IMR-90 (cell line): ENCODE measurements around the gene SPRR3. TPM values are rescaled to one million over a fixed set of nuclear protein-coding genes. Genes with fewer than 3 reads are reported as not detected.

Experiments
- ATAC-seq: fragments of 200-7000 bp; cut with Tn5 transposase; 2 replicates; pipeline ENCODE4 v1.9.1; 2020; ENCODE audit warnings: low read depth, mild to moderate bottlenecking, moderate library complexity
- BruUV-seq: library from RNA; stranded (reverse); fragments of 400-500 nt; replicated peaks from 2 replicates; lab custom pipeline; 2021; lab: Mats Ljungman, UMichigan
- CTCF ChIA-PET: fragments of 300-600 bp; formaldehyde crosslinking; extraction: SDS; loops from one replicate; lab custom pipeline; 2021; ENCODE audit warnings: antibody characterized with exemption; lab: Yijun Ruan, JAX
- POLR2A ChIA-PET: fragments of 300-600 bp; sonication (Branson Sonifier 250); formaldehyde crosslinking; loops from one replicate; lab custom pipeline; 2022; ENCODE audit warnings: antibody characterized with exemption; ENCODE audit not compliant: unreplicated experiment; lab: Charles Lee
- DNase-seq: peaks from one replicate; pipeline ENCODE4 v3.0.0; 2013
- H2AFZ ChIP-seq: replicated peaks from 2 replicates; pipeline ENCODE3; 2013; ENCODE audit warnings: low read length, mild to moderate bottlenecking; ENCODE audit not compliant: poor library complexity
- H2AK5ac ChIP-seq: 2 replicates; pipeline ENCODE4 v1.6.1; 2013; ENCODE audit warnings: low read depth, low read length, inconsistent platforms
- H2AK9ac ChIP-seq: replicated peaks from 2 replicates; pipeline ENCODE3; 2013; ENCODE audit warnings: mild to moderate bottlenecking, low read depth, low read length, moderate library complexity; ENCODE audit not compliant: poor library complexity
- H2BK120ac ChIP-seq: 2 replicates; pipeline ENCODE4 v1.6.1; 2013; ENCODE audit warnings: low read depth, low read length, inconsistent platforms
- H2BK15ac ChIP-seq: 3 replicates; pipeline ENCODE4 v1.6.1; 2013; ENCODE audit warnings: low read depth, low read length, inconsistent platforms
- H2BK20ac ChIP-seq: 2 replicates; pipeline ENCODE4 v1.6.1; 2013; ENCODE audit warnings: low read depth, mild to moderate bottlenecking, inconsistent platforms, low read length, moderate library complexity
- H2BK5ac ChIP-seq: 2 replicates; pipeline ENCODE4 v1.6.1; 2013; ENCODE audit warnings: mild to moderate bottlenecking, low read depth, low read length, inconsistent platforms; ENCODE audit not compliant: poor library complexity, severe bottlenecking
- H3K14ac ChIP-seq: replicated peaks from 2 replicates; pipeline ENCODE4 v1.6.1; 2013; ENCODE audit warnings: low read depth, low read length, inconsistent platforms
- H3K18ac ChIP-seq: 2 replicates; pipeline ENCODE4 v1.6.1; 2013; ENCODE audit warnings: low read depth, low read length, control low read depth
- H3K23ac ChIP-seq: 2 replicates; pipeline ENCODE4 v1.6.1; 2013; ENCODE audit warnings: low read depth, low read length, inconsistent platforms
- H3K27ac ChIP-seq: 2 replicates; pipeline ENCODE4 v1.5.1; 2013; ENCODE audit warnings: mild to moderate bottlenecking, control low read depth, low read length; ENCODE audit not compliant: insufficient read depth
- H3K27me3 ChIP-seq: 2 replicates; pipeline ENCODE4 v1.6.1; 2013; ENCODE audit warnings: low read length; ENCODE audit not compliant: control insufficient read depth, insufficient read depth
- H3K36me3 ChIP-seq: 2 replicates; pipeline ENCODE4 v1.6.1; 2013; ENCODE audit warnings: low read length, mixed read lengths; ENCODE audit not compliant: control insufficient read depth, insufficient read depth
- H3K4ac ChIP-seq: 2 replicates; pipeline ENCODE4 v1.6.1; 2013; ENCODE audit warnings: low read depth, low read length, inconsistent platforms
- H3K4me1 ChIP-seq: 2 replicates; pipeline ENCODE4 v1.6.1; 2013; ENCODE audit warnings: low read length, mixed read lengths; ENCODE audit not compliant: control insufficient read depth, insufficient read depth
- H3K4me2 ChIP-seq: 2 replicates; pipeline ENCODE4 v1.6.1; 2013; ENCODE audit warnings: low read depth, mild to moderate bottlenecking, control low read depth, low read length, moderate library complexity
- H3K4me3 ChIP-seq: 2 replicates; pipeline ENCODE4 v1.5.1; 2013; ENCODE audit warnings: low read depth, mild to moderate bottlenecking, control low read depth, low read length, moderate library complexity; ENCODE audit not compliant: insufficient read depth
- H3K56ac ChIP-seq: 2 replicates; pipeline ENCODE4 v1.6.1; 2013; ENCODE audit warnings: low read length, inconsistent platforms; ENCODE audit not compliant: insufficient read depth; ENCODE audit errors: extremely low read depth
- H3K79me1 ChIP-seq, 2 experiments: 2 replicates each; pipeline ENCODE4 v1.6.1; 2013; ENCODE audit warnings: low read length in 2 of 2, inconsistent platforms in 1 of 2, low read depth in 1 of 2
- H3K9ac ChIP-seq: 2 replicates; pipeline ENCODE4 v1.6.1; 2013; ENCODE audit warnings: low read depth, low read length, control low read depth
- H3K9me1 ChIP-seq: 2 replicates; pipeline ENCODE4 v1.6.1; 2013; ENCODE audit warnings: low read length, inconsistent platforms; ENCODE audit not compliant: insufficient read depth
- H3K9me3 ChIP-seq: 2 replicates; pipeline ENCODE4 v1.6.1; 2013; ENCODE audit warnings: low read length; ENCODE audit not compliant: control insufficient read depth, insufficient read depth
- H4K20me1 ChIP-seq: 2 replicates; pipeline ENCODE4 v1.6.1; 2013; ENCODE audit warnings: low read length, inconsistent platforms; ENCODE audit not compliant: insufficient read depth
- H4K5ac ChIP-seq: 2 replicates; pipeline ENCODE4 v1.6.1; 2013; ENCODE audit warnings: mild to moderate bottlenecking, low read depth, low read length, control low read depth
- H4K8ac ChIP-seq, 2 experiments: 2 replicates each; pipeline ENCODE4 v1.6.1; 2013; ENCODE audit warnings: low read depth in 2 of 2, low read length in 2 of 2, control low read depth in 1 of 2, inconsistent platforms in 1 of 2
- H4K91ac ChIP-seq: 2 replicates; pipeline ENCODE4 v1.6.1; 2013; ENCODE audit warnings: low read depth, low read length, inconsistent platforms; ENCODE audit not compliant: insufficient read depth
- BHLHE40 ChIP-seq: fragments of 150-350 bp; IDR thresholded peaks from 2 replicates; pipeline ENCODE4 v1.6.1; 2016; ENCODE audit warnings: mild to moderate bottlenecking, low read depth, low read length
- CEBPB ChIP-seq: IDR thresholded peaks from 2 replicates; pipeline ENCODE4 v1.6.1; 2012; ENCODE audit warnings: low read depth, low read length, improper control_type of control experiment
- CHD1 ChIP-seq: IDR thresholded peaks from 2 replicates; pipeline ENCODE4 v1.6.1; 2012; ENCODE audit warnings: low read depth, low read length, improper control_type of control experiment
- FOS ChIP-seq: fragments of 150-350 bp; IDR thresholded peaks from 2 replicates; pipeline ENCODE4 v1.6.1; 2016; ENCODE audit warnings: low read depth, low read length
- MAFK ChIP-seq: IDR thresholded peaks from 2 replicates; pipeline ENCODE4 v1.6.1; 2012; ENCODE audit warnings: low read depth, low read length, improper control_type of control experiment
- MAZ ChIP-seq: IDR thresholded peaks from 2 replicates; pipeline ENCODE4 v1.6.1; 2012; ENCODE audit warnings: low read depth, mild to moderate bottlenecking, low read length, improper control_type of control experiment, moderate library complexity, borderline replicate concordance
- MXI1 ChIP-seq: IDR thresholded peaks from 2 replicates; pipeline ENCODE4 v1.6.1; 2012; ENCODE audit warnings: low read depth, mild to moderate bottlenecking, low read length, moderate library complexity, borderline replicate concordance
- NFE2L2 ChIP-seq: fragments of 150-350 bp; IDR thresholded peaks from 2 replicates; pipeline ENCODE4 v1.6.1; 2016; ENCODE audit warnings: low read depth, mild to moderate bottlenecking, low read length
- POLR2A ChIP-seq: IDR thresholded peaks from 2 replicates; pipeline ENCODE4 v1.6.1; 2012; ENCODE audit warnings: mild to moderate bottlenecking, low read depth, low read length
- RAD21 ChIP-seq: IDR thresholded peaks from 2 replicates; pipeline ENCODE4 v1.6.1; 2012; ENCODE audit warnings: low read length, improper control_type of control experiment
- RCOR1 ChIP-seq: IDR thresholded peaks from 2 replicates; pipeline ENCODE4 v1.6.1; 2012; ENCODE audit warnings: mild to moderate bottlenecking, low read length, improper control_type of control experiment; ENCODE audit not compliant: insufficient replicate concordance
- RFX5 ChIP-seq: IDR thresholded peaks from 2 replicates; pipeline ENCODE4 v1.8.0; 2012; ENCODE audit warnings: low read depth, mild to moderate bottlenecking, low read length, moderate library complexity
- SMC3 ChIP-seq: fragments of 150-350 bp; IDR thresholded peaks from 2 replicates; pipeline ENCODE4 v1.6.1; 2016; ENCODE audit warnings: low read depth, mild to moderate bottlenecking, antibody characterized with exemption, low read length, moderate library complexity
- WGBS, 2 experiments: methylation state at CpG; one replicate each; pipeline versions ENCODE4 v1.1.5 to v1.1.7; 2013; ENCODE audit warnings: missing lambda C conversion rate in 2 of 2; ENCODE audit not compliant: insufficient read length in 1 of 2; ENCODE audit errors: extremely low coverage in 2 of 2; 5-methylcytosine and 5-hydroxymethylcytosine counted together
- dilution Hi-C: fragments of 300-500 bp; cut with HindIII; formaldehyde crosslinking; loops from one replicate; pipeline ENCODE4 v1.14.3; 2018; ENCODE audit warnings: low sequenced_read_pairs; ENCODE audit not compliant: unreplicated experiment
- in situ Hi-C: fragments of 300-500 bp; cut with MboI; formaldehyde crosslinking; loops from 3 replicates; pipeline ENCODE4 v1.14.3; 2019; ENCODE audit warnings: low sequenced_read_pairs, inconsistent platforms, mixed read lengths
- intact Hi-C: fragments of 100-400 bp; cut with micrococcal nuclease; formaldehyde crosslinking; loops from 2 replicates; pipeline ENCODE4 v1.10.0; 2022
- polyA plus RNA-seq, 3 experiments: library from polyadenylated mRNA; depleted of rRNA; stranded (reverse); fragments of >200 nt; gene quantifications; 2 replicates each; pipeline ENCODE4 v1.2.3, GENCODE V29; 2012; ENCODE audit warnings: low replicate concordance in 1 of 3
- total RNA-seq: library from RNA; depleted of rRNA; stranded (reverse); fragments of >200 nt; gene quantifications from 2 replicates; pipeline ENCODE4 v1.2.3, GENCODE V29; 2012
- TF ChIP-seq, protein P1 (sequence below): fragments of 150-350 bp; IDR thresholded peaks from 2 replicates; pipeline ENCODE4 v1.6.1; 2017; ENCODE audit warnings: mild to moderate bottlenecking, antibody characterized with exemption, low read length, low read depth
- TF ChIP-seq, protein P2 (sequence below): conservative IDR thresholded peaks from 2 replicates; pipeline ENCODE4 v1.5.1; 2012; ENCODE audit warnings: mild to moderate bottlenecking, low read depth, low read length, improper control_type of control experiment
- TF ChIP-seq, protein P3 (sequence below): fragments of 150-350 bp; IDR thresholded peaks from 2 replicates; pipeline ENCODE4 v1.6.1; 2016; ENCODE audit warnings: low read depth, mild to moderate bottlenecking, low read length, moderate library complexity, borderline replicate concordance

SPRR3 gene
- total and polyA plus RNA-seq, 2 of the 4 experiments (the other 2 are of a cell fraction): not detected

DNA sequence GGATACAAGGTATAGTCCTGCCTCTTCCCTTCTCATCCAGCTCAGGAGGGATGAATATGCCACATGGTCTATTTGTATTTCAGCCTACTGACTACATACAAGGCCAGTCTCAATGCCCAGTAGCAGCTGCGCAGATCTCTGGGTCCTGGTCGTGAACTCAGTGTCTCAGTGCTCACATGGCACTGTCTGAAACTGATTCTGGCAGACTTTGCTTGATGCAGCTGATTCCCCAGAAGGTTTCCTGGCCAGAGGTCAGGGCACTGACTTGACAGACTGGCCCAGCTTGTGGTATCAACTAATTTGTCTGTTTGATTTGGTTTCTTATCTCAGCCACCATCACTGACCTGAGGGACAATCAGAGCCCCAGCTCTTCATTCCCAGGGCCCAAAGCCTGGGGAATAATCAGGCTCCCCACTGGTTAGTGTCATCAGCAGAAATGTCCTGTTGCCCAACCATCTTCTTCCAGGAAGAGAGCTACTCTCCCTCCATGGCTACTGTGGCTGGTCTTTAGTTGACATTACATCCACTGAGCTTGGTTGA lies 38.6 kb upstream of the SPRR3 start:
- H4K8ac ChIP-seq: no peak overlapping the region
- no TSS peak for BruUV-seq
- no peak overlapping the region for H3K18ac ChIP-seq
- H3K9me3 ChIP-seq: no peaks in the 10 kb centered on the region; the same call in 1 of the 2 replicates
- TF ChIP-seq RFX5 (no peak), MXI1 (no peak), NFE2L2 (no peak), RCOR1 (no peak), FOS (no peak), MAFK (no peak), SMC3 (no peak), CHD1 (no peak), CEBPB (no peak), POLR2A (no peak), MAZ (no peak), BHLHE40 (no peak), RAD21 (no peak)
- TF ChIP-seq, protein P1, sequence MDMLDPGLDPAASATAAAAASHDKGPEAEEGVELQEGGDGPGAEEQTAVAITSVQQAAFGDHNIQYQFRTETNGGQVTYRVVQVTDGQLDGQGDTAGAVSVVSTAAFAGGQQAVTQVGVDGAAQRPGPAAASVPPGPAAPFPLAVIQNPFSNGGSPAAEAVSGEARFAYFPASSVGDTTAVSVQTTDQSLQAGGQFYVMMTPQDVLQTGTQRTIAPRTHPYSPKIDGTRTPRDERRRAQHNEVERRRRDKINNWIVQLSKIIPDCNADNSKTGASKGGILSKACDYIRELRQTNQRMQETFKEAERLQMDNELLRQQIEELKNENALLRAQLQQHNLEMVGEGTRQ: no peak
- TF ChIP-seq, protein P2, sequence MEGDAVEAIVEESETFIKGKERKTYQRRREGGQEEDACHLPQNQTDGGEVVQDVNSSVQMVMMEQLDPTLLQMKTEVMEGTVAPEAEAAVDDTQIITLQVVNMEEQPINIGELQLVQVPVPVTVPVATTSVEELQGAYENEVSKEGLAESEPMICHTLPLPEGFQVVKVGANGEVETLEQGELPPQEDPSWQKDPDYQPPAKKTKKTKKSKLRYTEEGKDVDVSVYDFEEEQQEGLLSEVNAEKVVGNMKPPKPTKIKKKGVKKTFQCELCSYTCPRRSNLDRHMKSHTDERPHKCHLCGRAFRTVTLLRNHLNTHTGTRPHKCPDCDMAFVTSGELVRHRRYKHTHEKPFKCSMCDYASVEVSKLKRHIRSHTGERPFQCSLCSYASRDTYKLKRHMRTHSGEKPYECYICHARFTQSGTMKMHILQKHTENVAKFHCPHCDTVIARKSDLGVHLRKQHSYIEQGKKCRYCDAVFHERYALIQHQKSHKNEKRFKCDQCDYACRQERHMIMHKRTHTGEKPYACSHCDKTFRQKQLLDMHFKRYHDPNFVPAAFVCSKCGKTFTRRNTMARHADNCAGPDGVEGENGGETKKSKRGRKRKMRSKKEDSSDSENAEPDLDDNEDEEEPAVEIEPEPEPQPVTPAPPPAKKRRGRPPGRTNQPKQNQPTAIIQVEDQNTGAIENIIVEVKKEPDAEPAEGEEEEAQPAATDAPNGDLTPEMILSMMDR: no peak
- TF ChIP-seq, protein P3, sequence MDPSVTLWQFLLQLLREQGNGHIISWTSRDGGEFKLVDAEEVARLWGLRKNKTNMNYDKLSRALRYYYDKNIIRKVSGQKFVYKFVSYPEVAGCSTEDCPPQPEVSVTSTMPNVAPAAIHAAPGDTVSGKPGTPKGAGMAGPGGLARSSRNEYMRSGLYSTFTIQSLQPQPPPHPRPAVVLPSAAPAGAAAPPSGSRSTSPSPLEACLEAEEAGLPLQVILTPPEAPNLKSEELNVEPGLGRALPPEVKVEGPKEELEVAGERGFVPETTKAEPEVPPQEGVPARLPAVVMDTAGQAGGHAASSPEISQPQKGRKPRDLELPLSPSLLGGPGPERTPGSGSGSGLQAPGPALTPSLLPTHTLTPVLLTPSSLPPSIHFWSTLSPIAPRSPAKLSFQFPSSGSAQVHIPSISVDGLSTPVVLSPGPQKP: no peak
- ChIA-PET CTCF (no interaction called here), POLR2A (no interaction called here)
- no peak overlapping the region for H3K56ac ChIP-seq
- no peak overlapping the region for H2AK5ac ChIP-seq
- H3K14ac ChIP-seq: no peak overlapping the region
- ATAC-seq (no peak), DNase-seq (no peak)
- H4K5ac ChIP-seq: no peak overlapping the region
- no peak overlapping the region for H2BK5ac ChIP-seq
- H2BK120ac ChIP-seq: no peak overlapping the region
- no peak overlapping the region for H4K91ac ChIP-seq
- no peak overlapping the region for H3K23ac ChIP-seq
- no peak overlapping the region for H2BK15ac ChIP-seq
- dilution Hi-C loops: no loop called here
- H3K4me1 ChIP-seq: no peaks in the 10 kb centered on the region
- intact Hi-C loops: no loop called here
- 30% methylated on average over 2 of the region's 2 CpGs; no CpG with 5 or more reads in 1 of the 2 experiments for WGBS, 2 experiments
- no peak overlapping the region for H3K4ac ChIP-seq
- H3K27ac ChIP-seq: no peak overlapping the region
- in situ Hi-C loops: no loop called here
- no peak overlapping the region for H2AFZ ChIP-seq
- H3K9ac ChIP-seq: no peak overlapping the region
- H3K79me1 ChIP-seq: no peaks in the 10 kb centered on the region
- H3K36me3 ChIP-seq: no peaks in the 10 kb centered on the region
- no peak overlapping the region for H2AK9ac ChIP-seq
- H3K4me3 ChIP-seq: no peak overlapping the region
- no peaks in the 10 kb centered on the region for H3K27me3 ChIP-seq
- H3K4me2 ChIP-seq: no peak overlapping the region
- no peak overlapping the region for H2BK20ac ChIP-seq
- H4K20me1 ChIP-seq: no peaks in the 10 kb centered on the region
- H3K9me1 ChIP-seq: no peaks in the 10 kb centered on the region
